GM12801 (cell line): ENCODE results near the gene ARID2.

Experiments
- TF ChIP-seq, protein P1 (sequence below): IDR thresholded peaks from one replicate; pipeline ENCODE4 v1.5.1; 2011; ENCODE audit warnings: control low read depth; ENCODE audit not compliant: insufficient read length; ENCODE audit errors: extremely low read depth

ARID2 gene

DNA sequence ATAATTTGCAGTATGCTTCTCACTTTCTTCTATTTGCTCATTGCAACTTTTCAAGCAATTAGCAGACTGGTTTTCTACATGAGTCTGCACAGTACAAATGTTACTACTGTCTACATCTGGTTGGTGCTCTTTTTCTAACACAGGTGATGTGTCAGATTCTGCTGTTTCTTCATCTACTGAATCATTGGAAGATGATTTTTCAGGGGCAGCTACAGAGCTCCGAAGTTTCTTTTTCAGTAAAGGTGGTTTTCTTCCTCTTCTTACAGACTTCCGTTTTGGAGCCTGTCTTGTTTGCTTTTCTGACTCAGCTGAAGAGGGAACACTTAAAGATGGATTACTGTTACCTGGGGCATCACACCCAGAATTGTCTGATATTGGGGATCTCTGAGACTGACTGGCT, 198.8 kb downstream of the ARID2 start:
- TF ChIP-seq, protein P1, sequence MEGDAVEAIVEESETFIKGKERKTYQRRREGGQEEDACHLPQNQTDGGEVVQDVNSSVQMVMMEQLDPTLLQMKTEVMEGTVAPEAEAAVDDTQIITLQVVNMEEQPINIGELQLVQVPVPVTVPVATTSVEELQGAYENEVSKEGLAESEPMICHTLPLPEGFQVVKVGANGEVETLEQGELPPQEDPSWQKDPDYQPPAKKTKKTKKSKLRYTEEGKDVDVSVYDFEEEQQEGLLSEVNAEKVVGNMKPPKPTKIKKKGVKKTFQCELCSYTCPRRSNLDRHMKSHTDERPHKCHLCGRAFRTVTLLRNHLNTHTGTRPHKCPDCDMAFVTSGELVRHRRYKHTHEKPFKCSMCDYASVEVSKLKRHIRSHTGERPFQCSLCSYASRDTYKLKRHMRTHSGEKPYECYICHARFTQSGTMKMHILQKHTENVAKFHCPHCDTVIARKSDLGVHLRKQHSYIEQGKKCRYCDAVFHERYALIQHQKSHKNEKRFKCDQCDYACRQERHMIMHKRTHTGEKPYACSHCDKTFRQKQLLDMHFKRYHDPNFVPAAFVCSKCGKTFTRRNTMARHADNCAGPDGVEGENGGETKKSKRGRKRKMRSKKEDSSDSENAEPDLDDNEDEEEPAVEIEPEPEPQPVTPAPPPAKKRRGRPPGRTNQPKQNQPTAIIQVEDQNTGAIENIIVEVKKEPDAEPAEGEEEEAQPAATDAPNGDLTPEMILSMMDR, result no peak

GRCh38 chr12:45930369-45930768, 200.9 kb downstream of the ARID2 start:
- TF ChIP-seq, protein P1, result no peak

GRCh38 chr12:45933504-45933903, 204.0 kb downstream of the ARID2 start:
- TF ChIP-seq, protein P1, result no peak

DNA sequence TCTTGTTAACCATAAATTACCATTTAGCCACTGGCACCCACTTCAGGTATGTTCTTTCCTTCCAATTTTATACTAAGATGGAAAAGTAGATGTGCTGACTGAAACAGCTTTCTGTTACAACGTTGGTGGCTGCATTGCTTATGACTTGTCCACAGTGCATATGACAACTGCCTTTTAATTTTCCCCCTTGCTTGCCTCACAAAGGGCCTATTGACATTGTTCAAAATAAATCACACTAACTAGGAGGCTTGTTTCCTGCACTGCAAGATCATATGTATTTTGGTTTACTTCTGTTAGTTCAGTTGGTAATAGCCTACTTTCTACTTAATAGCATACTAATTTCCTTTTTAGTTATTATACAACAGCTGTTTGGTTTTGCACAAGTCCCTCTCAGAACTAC, 205.4 kb downstream of the ARID2 start:
- TF ChIP-seq, protein P1, result no peak

- TF ChIP-seq, protein P1, result no peak
These were observed 209.1 kb downstream of the ARID2 start for GRCh38 chr12:45938566-45938965.

GRCh38 chr12:45939759-45940158, 210.3 kb downstream of the ARID2 start:
- TF ChIP-seq, protein P1, result no peak

DNA sequence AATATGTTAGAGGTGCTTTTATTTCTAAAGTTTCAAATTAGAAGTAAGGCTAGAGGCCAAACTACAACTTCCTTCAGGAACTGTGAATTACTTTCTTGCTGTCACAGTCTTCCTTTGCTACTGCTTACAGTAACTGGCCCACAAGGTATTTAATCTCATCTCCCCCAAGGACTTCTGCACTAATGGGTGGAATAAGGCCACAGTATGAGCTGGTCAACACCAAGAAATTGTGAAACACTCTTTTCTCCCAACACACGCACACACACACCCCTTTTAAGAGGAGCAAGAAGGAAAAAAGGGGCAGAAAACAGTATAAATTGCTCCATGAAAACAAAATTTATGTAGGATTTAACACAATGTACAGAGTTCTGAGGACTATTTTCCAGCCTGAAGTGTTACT, 215.3 kb downstream of the ARID2 start:
- TF ChIP-seq, protein P1, result no peak

- TF ChIP-seq, protein P1, result no peak
These were observed 216.9 kb downstream of the ARID2 start for GRCh38 chr12:45946435-45946834.
